Measurements from ENCODE around the gene EARS2. TPM values are rescaled to one million over a fixed set of nuclear protein-coding genes. Genes with fewer than 3 reads are reported as not detected.

The EARS2 gene
- total and polyA plus RNA-seq, 2 of the 8 experiments (the other 6 are each of a cell fraction or from before 2014, with no cell fraction given): 47.8 to 111 TPM

DNA sequence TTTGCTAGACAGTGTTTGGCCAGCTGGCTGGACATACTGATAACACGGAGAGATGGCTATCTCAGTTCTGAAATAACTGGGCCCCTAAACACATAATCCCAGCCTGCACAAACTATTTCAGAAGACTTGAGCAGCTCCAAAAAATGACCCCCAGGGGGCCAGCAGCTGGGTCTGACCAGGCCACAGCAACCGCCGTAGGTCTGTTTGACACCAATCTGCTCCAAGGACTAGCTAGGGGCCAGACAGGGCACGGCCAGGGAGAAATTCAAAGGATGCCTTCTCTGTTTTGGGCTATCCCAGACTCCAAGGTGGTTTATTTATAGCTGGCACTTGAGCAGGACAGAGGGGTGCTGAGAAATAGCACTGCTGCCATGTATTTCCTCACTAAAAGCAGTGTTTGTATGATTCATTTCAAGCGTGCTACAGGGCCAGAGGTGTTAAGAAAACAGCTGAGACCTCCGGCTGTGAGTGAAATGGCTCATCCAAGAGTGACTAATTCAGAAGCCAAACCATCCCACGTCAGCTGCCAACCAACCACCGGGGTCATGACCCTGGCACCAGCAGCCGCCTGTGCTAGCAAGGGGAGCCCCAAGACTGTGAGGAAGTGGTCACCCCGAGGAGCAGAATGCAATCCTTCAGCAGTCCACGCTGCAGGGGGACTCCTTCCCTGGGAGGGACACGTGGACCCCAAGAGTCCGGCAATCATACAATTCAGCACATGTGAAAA lies 52.5 kb downstream of the EARS2 start (continued):
- TF ChIP-seq KDM5A (IDR thresholded peaks at IDR 0.05; ENCODE audit: low read length) (no peak), CEBPB (IDR thresholded peaks at IDR 0.05; ENCODE audit: low read depth, low read length) (no peak), SP1 (IDR thresholded peaks at IDR 0.05; ENCODE audit: low read depth, low read length) (no peak), TCF12 (IDR thresholded peaks at IDR 0.05; ENCODE audit: low read depth, low read length) (no peak), KDM4A (IDR thresholded peaks at IDR 0.05; ENCODE audit: low read depth, low read length, severe bottlenecking) (no peak)
- TF ChIP-seq, protein P1, sequence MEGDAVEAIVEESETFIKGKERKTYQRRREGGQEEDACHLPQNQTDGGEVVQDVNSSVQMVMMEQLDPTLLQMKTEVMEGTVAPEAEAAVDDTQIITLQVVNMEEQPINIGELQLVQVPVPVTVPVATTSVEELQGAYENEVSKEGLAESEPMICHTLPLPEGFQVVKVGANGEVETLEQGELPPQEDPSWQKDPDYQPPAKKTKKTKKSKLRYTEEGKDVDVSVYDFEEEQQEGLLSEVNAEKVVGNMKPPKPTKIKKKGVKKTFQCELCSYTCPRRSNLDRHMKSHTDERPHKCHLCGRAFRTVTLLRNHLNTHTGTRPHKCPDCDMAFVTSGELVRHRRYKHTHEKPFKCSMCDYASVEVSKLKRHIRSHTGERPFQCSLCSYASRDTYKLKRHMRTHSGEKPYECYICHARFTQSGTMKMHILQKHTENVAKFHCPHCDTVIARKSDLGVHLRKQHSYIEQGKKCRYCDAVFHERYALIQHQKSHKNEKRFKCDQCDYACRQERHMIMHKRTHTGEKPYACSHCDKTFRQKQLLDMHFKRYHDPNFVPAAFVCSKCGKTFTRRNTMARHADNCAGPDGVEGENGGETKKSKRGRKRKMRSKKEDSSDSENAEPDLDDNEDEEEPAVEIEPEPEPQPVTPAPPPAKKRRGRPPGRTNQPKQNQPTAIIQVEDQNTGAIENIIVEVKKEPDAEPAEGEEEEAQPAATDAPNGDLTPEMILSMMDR (IDR thresholded peaks at IDR 0.05; ENCODE audit: control extremely low read depth in 1 of 3, insufficient read depth in 1 of 3, low read depth in 1 of 3, low read length in 3 of 3): no peak
